Neural cell (in vitro differentiated cells): ENCODE data around the gene E2F1. TPM values are rescaled to one million over a fixed set of nuclear protein-coding genes. Genes with fewer than 3 reads are reported as not detected.

Source experiments
- H2AFZ ChIP-seq: fragments of 200-600, 300-800 bp; sonication (generic), shearing (Covaris generic); 2 replicates; pipeline ENCODE4 v1.6.0; 2014; ENCODE audit warnings: low read depth, mild to moderate bottlenecking, antibody characterized with exemption, low read length, moderate library complexity
- H3F3A ChIP-seq: fragments of 200-600 bp; shearing (Covaris generic); 2 replicates; pipeline ENCODE4 v1.6.1; 2016; ENCODE audit warnings: mild to moderate bottlenecking, moderate library complexity, mixed read lengths, antibody characterized with exemption, low read length; ENCODE audit not compliant: insufficient read depth, poor library complexity, severe bottlenecking
- H3K27ac ChIP-seq: fragments of 200-600, 300-800 bp; sonication (generic), shearing (Covaris generic); 2 replicates; pipeline ENCODE4 v1.5.1; 2014; ENCODE audit warnings: mild to moderate bottlenecking, low read length, moderate library complexity
- H3K27me3 ChIP-seq: fragments of 300-800, 200-600 bp; sonication (generic), shearing (Covaris generic); 2 replicates; pipeline ENCODE4 v1.6.0; 2014; ENCODE audit warnings: mild to moderate bottlenecking, low read depth, low read length, moderate library complexity; ENCODE audit not compliant: insufficient read depth
- H3K36me3 ChIP-seq: fragments of 300-800, 200-600 bp; sonication (generic), shearing (Covaris generic); 2 replicates; pipeline ENCODE4 v1.5.1; 2014; ENCODE audit warnings: mild to moderate bottlenecking, antibody characterized with exemption, low read length, moderate library complexity; ENCODE audit not compliant: insufficient read depth
- H3K4me2 ChIP-seq: fragments of 300-800, 200-600 bp; sonication (generic), shearing (Covaris generic); 2 replicates; pipeline ENCODE4 v1.6.0; 2014; ENCODE audit warnings: mild to moderate bottlenecking, low read length
- H3K4me3 ChIP-seq: fragments of 300-800, 200-600 bp; sonication (generic), shearing (Covaris generic); 2 replicates; pipeline ENCODE4 v1.5.1; 2014; ENCODE audit warnings: mild to moderate bottlenecking, low read length, moderate library complexity
- H3K79me2 ChIP-seq: fragments of 200-600 bp; shearing (Covaris generic); replicated peaks from 2 replicates; pipeline ENCODE4 v1.6.0; 2014; ENCODE audit warnings: mild to moderate bottlenecking, low read length, moderate library complexity; ENCODE audit not compliant: insufficient read depth
- H3K9ac ChIP-seq: fragments of 300-800, 200-600 bp; sonication (generic), shearing (Covaris generic); 2 replicates; pipeline ENCODE4 v1.6.1; 2016; ENCODE audit warnings: mild to moderate bottlenecking, low read length, mixed read lengths
- H3K9me2 ChIP-seq: fragments of 200-600 bp; shearing (Covaris generic); 2 replicates; pipeline ENCODE4 v1.6.1; 2016; ENCODE audit warnings: mild to moderate bottlenecking, low read length, mixed read lengths; ENCODE audit not compliant: insufficient read depth
- H3K9me3 ChIP-seq: fragments of 200-600, 300-800 bp; sonication (generic), shearing (Covaris generic); 2 replicates; pipeline ENCODE4 v1.6.1; 2016; ENCODE audit warnings: mild to moderate bottlenecking, mixed run types, low read length, moderate library complexity, mixed read lengths
- H4K20me1 ChIP-seq: fragments of 200-600 bp; shearing (Covaris generic); 2 replicates; pipeline ENCODE4 v1.6.1; 2016; ENCODE audit warnings: mild to moderate bottlenecking, mixed run types; ENCODE audit not compliant: insufficient read depth
- EP300 ChIP-seq: fragments of 450-650 bp; conservative IDR thresholded peaks from 2 replicates; pipeline ENCODE4 v1.6.1; 2014; ENCODE audit warnings: antibody characterized with exemption, mild to moderate bottlenecking, moderate library complexity; ENCODE audit not compliant: poor library complexity, severe bottlenecking
- EZH2 ChIP-seq: fragments of 200-600, 300-800 bp; shearing (Covaris generic), sonication (generic); IDR thresholded peaks from 2 replicates; pipeline ENCODE4 v1.6.1; 2014; ENCODE audit warnings: antibody characterized with exemption, low read length, borderline replicate concordance, mild to moderate bottlenecking; ENCODE audit not compliant: insufficient read depth, poor library complexity, severe bottlenecking
- MXI1 ChIP-seq: fragments of 450-650 bp; conservative IDR thresholded peaks from 2 replicates; pipeline ENCODE4 v1.6.1; 2014; ENCODE audit warnings: antibody characterized with exemption, mild to moderate bottlenecking; ENCODE audit not compliant: poor library complexity, severe bottlenecking
- POLR2AphosphoS5 ChIP-seq: IDR thresholded peaks from 2 replicates; pipeline ENCODE4 v1.6.1; 2012
- RAD21 ChIP-seq: fragments of 450-650 bp; conservative IDR thresholded peaks from 2 replicates; pipeline ENCODE4 v1.6.1; 2014; ENCODE audit warnings: antibody characterized with exemption, mild to moderate bottlenecking, moderate library complexity
- SMC3 ChIP-seq: fragments of 450-650 bp; conservative IDR thresholded peaks from 2 replicates; pipeline ENCODE4 v1.6.1; 2014; ENCODE audit warnings: antibody characterized with exemption, mild to moderate bottlenecking, moderate library complexity; ENCODE audit not compliant: poor library complexity
- TAF1 ChIP-seq: IDR thresholded peaks from 2 replicates; pipeline ENCODE4 v1.6.1; 2012; ENCODE audit warnings: low read depth
- polyA plus RNA-seq: library from polyadenylated mRNA; depleted of rRNA; stranded (reverse); fragments of >200 nt; gene quantifications from 2 replicates; pipeline ENCODE4 v1.2.3, GENCODE V29; 2014
- TF ChIP-seq, protein P1 (sequence below): fragments of 450-650 bp; IDR thresholded peaks from 2 replicates; pipeline ENCODE4 v1.5.1; 2014; ENCODE audit warnings: antibody characterized with exemption, mild to moderate bottlenecking, moderate library complexity; ENCODE audit not compliant: poor library complexity, severe bottlenecking
- TF ChIP-seq, protein P2 (sequence below): IDR thresholded peaks from 2 replicates; pipeline ENCODE4 v1.6.1; 2012; ENCODE audit warnings: borderline replicate concordance

Gene E2F1
- polyA plus RNA-seq, 1 donor from 2014 or later: 2.3 TPM

DNA sequence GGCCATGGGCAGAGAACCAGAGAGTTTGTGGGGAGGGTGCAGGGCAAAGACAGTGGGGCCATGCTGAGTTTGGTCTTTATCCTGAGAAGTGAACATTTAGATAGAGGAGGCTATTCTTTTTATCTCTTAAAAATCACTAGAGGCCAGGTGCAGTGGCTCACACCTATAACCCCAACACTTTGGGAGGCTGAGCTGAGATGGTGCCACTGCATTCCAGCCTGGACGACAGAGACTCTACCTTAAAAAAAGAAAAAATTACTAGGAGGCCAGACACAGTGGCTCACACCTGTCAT lies 25.2 kb upstream of the E2F1 start:
- no peaks in the 10 kb centered on the region for H3K27me3 ChIP-seq
- H3K9ac ChIP-seq: no peak overlapping the region
- H2AFZ ChIP-seq: no peak overlapping the region
- no peak overlapping the region for H3K4me3 ChIP-seq
- no peaks in the 10 kb centered on the region for H3K9me2 ChIP-seq
- H3K4me2 ChIP-seq: no peak overlapping the region
- no peaks in the 10 kb centered on the region for H4K20me1 ChIP-seq
- TF ChIP-seq, protein P1, sequence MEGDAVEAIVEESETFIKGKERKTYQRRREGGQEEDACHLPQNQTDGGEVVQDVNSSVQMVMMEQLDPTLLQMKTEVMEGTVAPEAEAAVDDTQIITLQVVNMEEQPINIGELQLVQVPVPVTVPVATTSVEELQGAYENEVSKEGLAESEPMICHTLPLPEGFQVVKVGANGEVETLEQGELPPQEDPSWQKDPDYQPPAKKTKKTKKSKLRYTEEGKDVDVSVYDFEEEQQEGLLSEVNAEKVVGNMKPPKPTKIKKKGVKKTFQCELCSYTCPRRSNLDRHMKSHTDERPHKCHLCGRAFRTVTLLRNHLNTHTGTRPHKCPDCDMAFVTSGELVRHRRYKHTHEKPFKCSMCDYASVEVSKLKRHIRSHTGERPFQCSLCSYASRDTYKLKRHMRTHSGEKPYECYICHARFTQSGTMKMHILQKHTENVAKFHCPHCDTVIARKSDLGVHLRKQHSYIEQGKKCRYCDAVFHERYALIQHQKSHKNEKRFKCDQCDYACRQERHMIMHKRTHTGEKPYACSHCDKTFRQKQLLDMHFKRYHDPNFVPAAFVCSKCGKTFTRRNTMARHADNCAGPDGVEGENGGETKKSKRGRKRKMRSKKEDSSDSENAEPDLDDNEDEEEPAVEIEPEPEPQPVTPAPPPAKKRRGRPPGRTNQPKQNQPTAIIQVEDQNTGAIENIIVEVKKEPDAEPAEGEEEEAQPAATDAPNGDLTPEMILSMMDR: no peak
- TF ChIP-seq, protein P2, sequence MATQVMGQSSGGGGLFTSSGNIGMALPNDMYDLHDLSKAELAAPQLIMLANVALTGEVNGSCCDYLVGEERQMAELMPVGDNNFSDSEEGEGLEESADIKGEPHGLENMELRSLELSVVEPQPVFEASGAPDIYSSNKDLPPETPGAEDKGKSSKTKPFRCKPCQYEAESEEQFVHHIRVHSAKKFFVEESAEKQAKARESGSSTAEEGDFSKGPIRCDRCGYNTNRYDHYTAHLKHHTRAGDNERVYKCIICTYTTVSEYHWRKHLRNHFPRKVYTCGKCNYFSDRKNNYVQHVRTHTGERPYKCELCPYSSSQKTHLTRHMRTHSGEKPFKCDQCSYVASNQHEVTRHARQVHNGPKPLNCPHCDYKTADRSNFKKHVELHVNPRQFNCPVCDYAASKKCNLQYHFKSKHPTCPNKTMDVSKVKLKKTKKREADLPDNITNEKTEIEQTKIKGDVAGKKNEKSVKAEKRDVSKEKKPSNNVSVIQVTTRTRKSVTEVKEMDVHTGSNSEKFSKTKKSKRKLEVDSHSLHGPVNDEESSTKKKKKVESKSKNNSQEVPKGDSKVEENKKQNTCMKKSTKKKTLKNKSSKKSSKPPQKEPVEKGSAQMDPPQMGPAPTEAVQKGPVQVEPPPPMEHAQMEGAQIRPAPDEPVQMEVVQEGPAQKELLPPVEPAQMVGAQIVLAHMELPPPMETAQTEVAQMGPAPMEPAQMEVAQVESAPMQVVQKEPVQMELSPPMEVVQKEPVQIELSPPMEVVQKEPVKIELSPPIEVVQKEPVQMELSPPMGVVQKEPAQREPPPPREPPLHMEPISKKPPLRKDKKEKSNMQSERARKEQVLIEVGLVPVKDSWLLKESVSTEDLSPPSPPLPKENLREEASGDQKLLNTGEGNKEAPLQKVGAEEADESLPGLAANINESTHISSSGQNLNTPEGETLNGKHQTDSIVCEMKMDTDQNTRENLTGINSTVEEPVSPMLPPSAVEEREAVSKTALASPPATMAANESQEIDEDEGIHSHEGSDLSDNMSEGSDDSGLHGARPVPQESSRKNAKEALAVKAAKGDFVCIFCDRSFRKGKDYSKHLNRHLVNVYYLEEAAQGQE: no peak
- no peak for TF ChIP-seq EP300
- TF ChIP-seq TAF1: no peak
- TF ChIP-seq POLR2AphosphoS5: no peak
- TF ChIP-seq EZH2: no peak
- no peak for TF ChIP-seq RAD21
- no peak for TF ChIP-seq MXI1
- TF ChIP-seq SMC3: no peak
- no peak overlapping the region for H3K27ac ChIP-seq
- H3K79me2 ChIP-seq: no peaks in the 10 kb centered on the region
- no peaks in the 10 kb centered on the region for H3F3A ChIP-seq
- no peaks in the 10 kb centered on the region for H3K9me3 ChIP-seq
- H3K36me3 ChIP-seq: no peaks in the 10 kb centered on the region

DNA sequence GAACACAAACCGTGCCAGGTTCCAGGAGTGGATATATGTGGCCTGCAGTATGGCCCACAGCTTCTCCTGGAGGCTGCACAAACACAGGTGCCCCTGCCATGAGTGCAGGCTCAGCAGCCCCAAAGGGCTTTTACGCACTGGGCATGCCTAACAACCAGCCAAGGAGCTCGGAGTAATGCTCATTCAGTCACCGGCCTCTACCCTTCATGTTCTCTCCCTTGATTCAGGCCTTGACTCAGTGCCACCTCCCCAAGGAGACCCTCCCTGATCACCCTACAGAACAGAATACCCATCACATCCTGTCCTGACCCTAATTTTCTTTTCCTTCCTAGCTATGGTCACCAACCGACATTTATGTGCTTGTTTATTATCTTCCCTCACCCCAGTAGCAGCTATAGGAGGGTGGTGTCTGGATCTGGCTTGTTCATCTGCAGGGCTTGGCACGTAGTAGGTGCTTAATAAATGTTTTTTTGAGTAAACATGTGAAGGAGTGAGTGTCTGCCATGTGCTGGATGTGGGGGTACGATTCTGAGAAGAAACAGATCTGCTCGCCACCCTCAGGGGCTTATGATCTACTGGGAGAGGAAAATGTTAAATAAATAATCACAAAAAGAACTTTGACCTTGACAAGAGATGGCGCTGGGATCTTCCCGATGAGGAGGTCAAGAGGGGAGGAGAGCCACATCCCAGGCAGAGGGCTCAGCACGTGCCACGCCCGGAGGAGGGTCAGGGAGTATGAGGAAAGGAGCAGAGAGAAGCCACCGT lies 24.7 kb upstream of the E2F1 start:
- Histone ChIP-seq H3K79me2 (no peaks in the 10 kb centered on the region), H3K9ac (no peak overlapping the region), H4K20me1 (no peaks in the 10 kb centered on the region), H3K27me3 (no peaks in the 10 kb centered on the region), H3K9me3 (no peaks in the 10 kb centered on the region), H3K27ac (no peak overlapping the region), H3K4me2 (no peak overlapping the region), H2AFZ (no peak overlapping the region), H3K9me2 (no peaks in the 10 kb centered on the region), H3F3A (no peaks in the 10 kb centered on the region), H3K36me3 (no peaks in the 10 kb centered on the region), H3K4me3 (no peak overlapping the region)
- TF ChIP-seq EP300: no peak
- no peak for TF ChIP-seq SMC3
- TF ChIP-seq, protein P1: no peak
- no peak for TF ChIP-seq TAF1
- no peak for TF ChIP-seq MXI1
- no peak for TF ChIP-seq POLR2AphosphoS5
- no peak for TF ChIP-seq RAD21
- TF ChIP-seq, protein P2: no peak
